WERI-Rb-1 (cell line): ENCODE data around the gene CPD.
"Not testable (repeated sequence)": the region's sequence is repeated elsewhere in the genome, so short reads cannot be mapped to it uniquely, and the experiment has no call there.

ENCODE experiments used
- DNase-seq: peaks from one replicate; pipeline ENCODE4 v3.0.0-alpha.2; 2020
- H3K27ac ChIP-seq: fragments of 250-450 bp; sonication (Bioruptor Pico); 2 replicates; pipeline ENCODE4 v1.5.1; 2020; ENCODE audit warnings: mild to moderate bottlenecking, moderate library complexity
- H3K27me3 ChIP-seq: fragments of 250-450 bp; sonication (Bioruptor Pico); 2 replicates; pipeline ENCODE4 v1.5.1; 2021; ENCODE audit warnings: mild to moderate bottlenecking, low read depth, moderate library complexity; ENCODE audit not compliant: insufficient read depth, severe bottlenecking
- H3K36me3 ChIP-seq: fragments of 250-450 bp; sonication (Bioruptor Pico); 2 replicates; pipeline ENCODE4 v1.5.1; 2020; ENCODE audit warnings: mild to moderate bottlenecking, moderate library complexity
- H3K4me3 ChIP-seq: 2 replicates; pipeline ENCODE4 v1.5.1; 2011; ENCODE audit warnings: low read depth, mild to moderate bottlenecking, control low read depth, low read length
- H3K9me3 ChIP-seq: fragments of 250-450 bp; sonication (Bioruptor Pico); 2 replicates; pipeline ENCODE4 v1.5.1; 2021; ENCODE audit warnings: mild to moderate bottlenecking, moderate library complexity; ENCODE audit not compliant: severe bottlenecking
- TF ChIP-seq, protein P1 (sequence below): IDR thresholded peaks from 2 replicates; pipeline ENCODE4 v1.5.1; 2011; ENCODE audit warnings: low read depth, mild to moderate bottlenecking, control low read depth, inconsistent platforms, low read length

The CPD gene

DNA sequence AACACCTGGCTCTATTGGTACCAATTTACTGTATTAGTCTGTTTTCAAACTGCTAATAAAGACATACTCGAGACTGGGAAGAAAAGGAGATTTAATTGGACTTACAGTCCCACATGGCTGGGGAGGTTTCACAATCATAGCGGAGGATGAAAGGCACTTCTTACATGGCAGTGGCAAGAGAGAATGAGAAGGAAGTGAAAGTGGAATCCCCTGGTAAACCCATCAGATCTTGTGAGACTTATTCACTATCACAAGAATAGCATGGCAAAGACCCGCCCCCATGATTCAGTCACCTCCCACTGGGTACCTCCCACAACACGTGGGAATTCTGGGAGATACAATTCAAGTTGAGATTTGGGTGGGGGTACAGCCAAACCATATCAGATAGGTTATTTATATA is 75.9 kb downstream of the CPD start:
- DNase-seq, result no peak
- Histone ChIP-seq H3K9me3 (no peaks in the 10 kb centered on the region), H3K27me3 (no peaks in the 10 kb centered on the region), H3K27ac (no peak overlapping the region), H3K36me3 (peaks cover 69% of the 10 kb centered on the region), H3K4me3 (no peak overlapping the region)
- TF ChIP-seq, protein P1, sequence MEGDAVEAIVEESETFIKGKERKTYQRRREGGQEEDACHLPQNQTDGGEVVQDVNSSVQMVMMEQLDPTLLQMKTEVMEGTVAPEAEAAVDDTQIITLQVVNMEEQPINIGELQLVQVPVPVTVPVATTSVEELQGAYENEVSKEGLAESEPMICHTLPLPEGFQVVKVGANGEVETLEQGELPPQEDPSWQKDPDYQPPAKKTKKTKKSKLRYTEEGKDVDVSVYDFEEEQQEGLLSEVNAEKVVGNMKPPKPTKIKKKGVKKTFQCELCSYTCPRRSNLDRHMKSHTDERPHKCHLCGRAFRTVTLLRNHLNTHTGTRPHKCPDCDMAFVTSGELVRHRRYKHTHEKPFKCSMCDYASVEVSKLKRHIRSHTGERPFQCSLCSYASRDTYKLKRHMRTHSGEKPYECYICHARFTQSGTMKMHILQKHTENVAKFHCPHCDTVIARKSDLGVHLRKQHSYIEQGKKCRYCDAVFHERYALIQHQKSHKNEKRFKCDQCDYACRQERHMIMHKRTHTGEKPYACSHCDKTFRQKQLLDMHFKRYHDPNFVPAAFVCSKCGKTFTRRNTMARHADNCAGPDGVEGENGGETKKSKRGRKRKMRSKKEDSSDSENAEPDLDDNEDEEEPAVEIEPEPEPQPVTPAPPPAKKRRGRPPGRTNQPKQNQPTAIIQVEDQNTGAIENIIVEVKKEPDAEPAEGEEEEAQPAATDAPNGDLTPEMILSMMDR, result no peak

DNA sequence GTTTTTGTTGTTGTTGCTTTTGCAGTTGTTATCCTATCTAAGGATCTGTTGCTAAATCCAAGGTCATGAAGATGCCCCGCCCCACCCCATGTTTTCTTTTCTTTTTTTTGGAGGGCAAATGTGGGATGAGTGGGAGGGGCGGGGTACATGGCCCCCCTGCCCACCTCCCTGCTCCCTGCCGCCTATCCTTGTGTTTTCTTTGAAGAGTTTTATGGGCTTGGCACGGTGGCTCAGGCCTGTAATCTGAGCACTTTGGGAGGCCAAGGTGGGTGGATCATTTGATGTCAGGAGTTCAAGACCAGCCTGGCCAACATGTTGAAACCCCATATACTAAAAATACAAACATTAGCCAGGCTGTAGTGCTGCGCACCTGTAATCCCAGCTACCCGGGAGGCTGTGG is 79.6 kb downstream of the CPD start:
- Histone ChIP-seq H3K4me3 (no peak overlapping the region), H3K36me3 (peaks cover 57% of the 10 kb centered on the region), H3K9me3 (no peaks in the 10 kb centered on the region), H3K27ac (no peak overlapping the region), H3K27me3 (no peaks in the 10 kb centered on the region)
- no peak for DNase-seq
- TF ChIP-seq, protein P1, result no peak

- not testable (repeated sequence) for H3K9me3 ChIP-seq, H3K4me3 ChIP-seq, H3K27me3 ChIP-seq, DNase-seq, H3K27ac ChIP-seq
- peaks cover 52% of the 10 kb centered on the region for H3K36me3 ChIP-seq
Measured at GRCh38 chr17:30458797-30459413, 80.2 kb downstream of the CPD start.

GRCh38 chr17:30468465-30468864 is 89.7 kb downstream of the CPD start:
- Histone ChIP-seq H3K27ac (no peak overlapping the region), H3K4me3 (no peak overlapping the region), H3K36me3 (peaks cover 17% of the 10 kb centered on the region), H3K9me3 (no peaks in the 10 kb centered on the region), H3K27me3 (no peaks in the 10 kb centered on the region)
- no peak for DNase-seq
- TF ChIP-seq, protein P1, result no peak

- H3K9me3 ChIP-seq, result no peaks in the 10 kb centered on the region
- H3K4me3 ChIP-seq, result no peak overlapping the region
- H3K27ac ChIP-seq, result no peak overlapping the region
- no peak for DNase-seq
- H3K27me3 ChIP-seq, result no peaks in the 10 kb centered on the region
- TF ChIP-seq, protein P1, result no peak
- H3K36me3 ChIP-seq, result peaks cover 1% of the 10 kb centered on the region; the same call in 1 of the 2 replicates
Measured at GRCh38 chr17:30472238-30472890, 93.6 kb downstream of the CPD start.

- peaks cover 15% of the 10 kb centered on the region for H3K36me3 ChIP-seq
- H3K27ac ChIP-seq, result no peak overlapping the region
- H3K27me3 ChIP-seq, result no peaks in the 10 kb centered on the region
- no peak overlapping the region for H3K4me3 ChIP-seq
- TF ChIP-seq, protein P1, result no peak
- no peak for DNase-seq
- H3K9me3 ChIP-seq, result no peaks in the 10 kb centered on the region
Measured at GRCh38 chr17:30475206-30475605, 96.5 kb downstream of the CPD start.
